Measurements from ENCODE around the gene MOCOS. TPM values are rescaled to one million over a fixed set of nuclear protein-coding genes. Genes with fewer than 3 reads are reported as not detected.
A peak's percentile ranks its signal among the peaks of the same experiment; 100 is the strongest.
"Not testable (repeated sequence)": the region's sequence is repeated elsewhere in the genome, so short reads cannot be mapped to it uniquely, and the experiment has no call there.

The MOCOS gene
- total and polyA plus RNA-seq, 4 experiments from 2014 or later, result 0.06 to 0.12 TPM; not detected in 2

GRCh38 chr18:36160959-36161371 is 26.3 kb upstream of the MOCOS start:
- Mint-ChIP-seq H3K4me3 (no peak overlapping the region), H3K9me3 (peaks cover 0 to 1% (median 0%) of the 10 kb centered on the region in 8 donors), H3K27me3 (no peaks in the 10 kb centered on the region), H3K27ac (peak overlapping the region in 5 of 7 donors; percentile 10 to 81 (median 43)), H3K4me1 (peaks cover 12 to 33% (median 28%) of the 10 kb centered on the region in 4 donors), H3K36me3 (peaks cover 62 to 84% of the 10 kb centered on the region in 2 donors)
- ChIA-PET POLR2A (ENCODE audit: partially characterized antibody) (interaction anchor here (0.6 kb wide), 1 partner anchor 786 kb away, joined by 4 read pairs; no protein-coding TSS in a partner anchor), CTCF (ENCODE audit: partially characterized antibody) (no interaction called here)
- Histone ChIP-seq H3K27me3 (ENCODE audit: insufficient read depth, low read length) (no peaks in the 10 kb centered on the region), H3K4me1 (ENCODE audit: insufficient read depth, low read length) (no peaks in the 10 kb centered on the region), H3K36me3 (ENCODE audit: insufficient read depth, low read length) (peaks cover 55% of the 10 kb centered on the region), H3K9me3 (ENCODE audit: control insufficient read depth in 1 of 2, low read length in 2 of 2) (no peaks in the 10 kb centered on the region), H3K27ac (ENCODE audit: low read depth, low read length) (no peak overlapping the region), H3K4me3 (ENCODE audit: low read length in 2 of 2) (no peak overlapping the region)
- DNase-seq, result no peak
- intact Hi-C loops (cut with micrococcal nuclease), result no loop called here

GRCh38 chr18:36162981-36163380 is 24.3 kb upstream of the MOCOS start:
- no peak overlapping the region for H3K4me3 ChIP-seq (ENCODE audit: low read length in 2 of 2)
- no peak overlapping the region for H3K27ac ChIP-seq (ENCODE audit: low read depth, low read length)
- Mint-ChIP-seq H3K4me3 (no peak overlapping the region), H3K36me3 (peaks cover 63 to 76% of the 10 kb centered on the region in 2 donors), H3K4me1 (peaks cover 7 to 20% (median 17%) of the 10 kb centered on the region in 4 donors), H3K27me3 (no peaks in the 10 kb centered on the region), H3K27ac (peak overlapping the region in 1 of 7 donors; percentile 23), H3K9me3 (peaks cover 0 to 1% (median 0%) of the 10 kb centered on the region in 8 donors)
- no peak for DNase-seq
- ChIA-PET CTCF (ENCODE audit: partially characterized antibody) (no interaction called here), POLR2A (ENCODE audit: partially characterized antibody) (no interaction called here)
- no peaks in the 10 kb centered on the region for H3K4me1 ChIP-seq (ENCODE audit: insufficient read depth, low read length)
- no peaks in the 10 kb centered on the region for H3K27me3 ChIP-seq (ENCODE audit: insufficient read depth, low read length)
- intact Hi-C loops (cut with micrococcal nuclease), result no loop called here
- H3K36me3 ChIP-seq (ENCODE audit: insufficient read depth, low read length), result peaks cover 47% of the 10 kb centered on the region
- no peaks in the 10 kb centered on the region for H3K9me3 ChIP-seq (ENCODE audit: control insufficient read depth in 1 of 2, low read length in 2 of 2)

GRCh38 chr18:36167692-36168218 is 19.5 kb upstream of the MOCOS start:
- POLR2A ChIA-PET (ENCODE audit: partially characterized antibody), result no interaction called here
- peaks cover 0 to 4% (median 2%) of the 10 kb centered on the region in 4 donors for H3K4me1 Mint-ChIP-seq
- intact Hi-C loops (cut with micrococcal nuclease), result no loop called here
- Histone ChIP-seq H3K9me3 (ENCODE audit: control insufficient read depth in 1 of 2, low read length in 2 of 2) (no peaks in the 10 kb centered on the region), H3K4me1 (ENCODE audit: insufficient read depth, low read length) (no peaks in the 10 kb centered on the region), H3K27ac (ENCODE audit: low read depth, low read length) (no peak overlapping the region), H3K27me3 (ENCODE audit: insufficient read depth, low read length) (no peaks in the 10 kb centered on the region), H3K36me3 (ENCODE audit: insufficient read depth, low read length) (peaks cover 59% of the 10 kb centered on the region), H3K4me3 (ENCODE audit: low read length in 2 of 2) (no peak overlapping the region)
- DNase-seq, result no peak
- CTCF ChIA-PET (ENCODE audit: partially characterized antibody), result interaction anchor here (0.9 kb wide), 1 partner anchor 62 kb away, joined by 4 read pairs; no protein-coding TSS in a partner anchor
- no peaks in the 10 kb centered on the region for H3K27me3 Mint-ChIP-seq
- no peak overlapping the region for H3K4me3 Mint-ChIP-seq
- H3K36me3 Mint-ChIP-seq, result peaks cover 52 to 74% of the 10 kb centered on the region in 2 donors
- no peaks in the 10 kb centered on the region for H3K9me3 Mint-ChIP-seq
- H3K27ac Mint-ChIP-seq, result peak overlapping the region in 1 of 7 donors; percentile 7

GRCh38 chr18:36168296-36168695 is 19.0 kb upstream of the MOCOS start:
- peaks cover 49 to 74% of the 10 kb centered on the region in 2 donors for H3K36me3 Mint-ChIP-seq
- H3K36me3 ChIP-seq (ENCODE audit: insufficient read depth, low read length), result peaks cover 63% of the 10 kb centered on the region

GRCh38 chr18:36169938-36170337 is 17.4 kb upstream of the MOCOS start:
- CTCF ChIA-PET (ENCODE audit: partially characterized antibody), result interaction anchor here (1.1 kb wide), 1 partner anchor 152 kb away, joined by 4 read pairs; no protein-coding TSS in a partner anchor
- Histone ChIP-seq H3K36me3 (ENCODE audit: insufficient read depth, low read length) (peaks cover 64% of the 10 kb centered on the region), H3K27ac (ENCODE audit: low read depth, low read length) (no peak overlapping the region), H3K4me1 (ENCODE audit: insufficient read depth, low read length) (no peaks in the 10 kb centered on the region), H3K27me3 (ENCODE audit: insufficient read depth, low read length) (no peaks in the 10 kb centered on the region), H3K4me3 (ENCODE audit: low read length in 2 of 2) (no peak overlapping the region), H3K9me3 (ENCODE audit: control insufficient read depth in 1 of 2, low read length in 2 of 2) (no peaks in the 10 kb centered on the region)
- H3K9me3 Mint-ChIP-seq, result no peaks in the 10 kb centered on the region
- H3K36me3 Mint-ChIP-seq, result peaks cover 44 to 70% of the 10 kb centered on the region in 2 donors
- no peaks in the 10 kb centered on the region for H3K27me3 Mint-ChIP-seq
- intact Hi-C loops (cut with micrococcal nuclease), result no loop called here
- H3K27ac Mint-ChIP-seq, result no peak overlapping the region
- no peak overlapping the region for H3K4me3 Mint-ChIP-seq
- H3K4me1 Mint-ChIP-seq, result peaks cover 0 to 1% (median 0%) of the 10 kb centered on the region in 4 donors
- DNase-seq, result no peak
- POLR2A ChIA-PET (ENCODE audit: partially characterized antibody), result no interaction called here

More at GRCh38 chr18:36168296-36168695, 19.0 kb upstream of the MOCOS start:
- H3K27me3 Mint-ChIP-seq; CTCF ChIA-PET (ENCODE audit: partially characterized antibody); H3K27me3 ChIP-seq (ENCODE audit: insufficient read depth, low read length); H3K4me3 ChIP-seq (ENCODE audit: low read length in 2 of 2); H3K4me1 Mint-ChIP-seq; POLR2A ChIA-PET (ENCODE audit: partially characterized antibody); DNase-seq; H3K4me3 Mint-ChIP-seq; intact Hi-C loops (cut with micrococcal nuclease); H3K9me3 ChIP-seq (ENCODE audit: control insufficient read depth in 1 of 2, low read length in 2 of 2); H3K4me1 ChIP-seq (ENCODE audit: insufficient read depth, low read length); H3K27ac ChIP-seq (ENCODE audit: low read depth, low read length); H3K9me3 Mint-ChIP-seq: not testable (repeated sequence)
- H3K27ac Mint-ChIP-seq, result peak overlapping the region in 3 of 7 donors; percentile 7 to 30 (median 23)

- Histone ChIP-seq H3K36me3 (ENCODE audit: insufficient read depth, low read length) (peaks cover 53% of the 10 kb centered on the region), H3K9me3 (ENCODE audit: control insufficient read depth in 1 of 2, low read length in 2 of 2) (no peaks in the 10 kb centered on the region), H3K4me1 (ENCODE audit: insufficient read depth, low read length) (no peaks in the 10 kb centered on the region), H3K27ac (ENCODE audit: low read depth, low read length) (no peak overlapping the region), H3K27me3 (ENCODE audit: insufficient read depth, low read length) (no peaks in the 10 kb centered on the region), H3K4me3 (ENCODE audit: low read length in 2 of 2) (no peak overlapping the region)
- Mint-ChIP-seq H3K27ac (peak overlapping the region in 6 of 7 donors; percentile 30 to 88 (median 71)), H3K4me1 (peaks cover 4 to 14% (median 7%) of the 10 kb centered on the region in 4 donors), H3K9me3 (no peaks in the 10 kb centered on the region), H3K36me3 (peaks cover 35 to 64% of the 10 kb centered on the region in 2 donors), H3K4me3 (no peak overlapping the region), H3K27me3 (no peaks in the 10 kb centered on the region)
- DNase-seq, result no peak
- ChIA-PET POLR2A (ENCODE audit: partially characterized antibody) (no interaction called here), CTCF (ENCODE audit: partially characterized antibody) (no interaction called here)
- intact Hi-C loops (cut with micrococcal nuclease), result no loop called here
Measured at GRCh38 chr18:36175481-36175880, 11.8 kb upstream of the MOCOS start.

- H3K9me3 ChIP-seq (ENCODE audit: control insufficient read depth in 1 of 2, low read length in 2 of 2), result no peaks in the 10 kb centered on the region
- H3K27ac ChIP-seq (ENCODE audit: low read depth, low read length), result no peak overlapping the region
- H3K36me3 ChIP-seq (ENCODE audit: insufficient read depth, low read length), result peaks cover 46% of the 10 kb centered on the region
- H3K27me3 Mint-ChIP-seq, result no peaks in the 10 kb centered on the region
- no peak overlapping the region for H3K4me3 ChIP-seq (ENCODE audit: low read length in 2 of 2)
- H3K4me3 Mint-ChIP-seq, result no peak overlapping the region
- no peaks in the 10 kb centered on the region for H3K9me3 Mint-ChIP-seq
- CTCF ChIA-PET (ENCODE audit: partially characterized antibody), result no interaction called here
- H3K27me3 ChIP-seq (ENCODE audit: insufficient read depth, low read length), result no peaks in the 10 kb centered on the region
- POLR2A ChIA-PET (ENCODE audit: partially characterized antibody), result no interaction called here
- peaks cover 4 to 14% (median 7%) of the 10 kb centered on the region in 4 donors for H3K4me1 Mint-ChIP-seq
- DNase-seq, result peak in 1 of 5 donors; percentile 7
- peak overlapping the region in 3 of 7 donors; percentile 3 to 52 (median 13) for H3K27ac Mint-ChIP-seq
- intact Hi-C loops (cut with micrococcal nuclease), result no loop called here
- H3K4me1 ChIP-seq (ENCODE audit: insufficient read depth, low read length), result no peaks in the 10 kb centered on the region
- peaks cover 28 to 57% of the 10 kb centered on the region in 2 donors for H3K36me3 Mint-ChIP-seq
Measured at GRCh38 chr18:36176177-36176584, 11.1 kb upstream of the MOCOS start.

All from CD4-positive, alpha-beta memory T cell (primary cell).